Measurements from ENCODE around the gene UBXN11. TPM values are rescaled to one million over a fixed set of nuclear protein-coding genes. Genes with fewer than 3 reads are reported as not detected.
"Not testable (repeated sequence)": the region's sequence is repeated elsewhere in the genome, so short reads cannot be mapped to it uniquely, and the experiment has no call there.

The UBXN11 gene
- total RNA-seq, 1 donor from 2014 or later: 9.4 TPM

- no peak for TF ChIP-seq CTCF (IDR thresholded peaks at IDR 0.05; ENCODE audit: insufficient read depth, low read length, poor library complexity, severe bottlenecking)
- DNase-seq (ENCODE audit: low read depth): no peak
- Histone ChIP-seq H3K36me3 (ENCODE audit: control insufficient read depth, insufficient read depth, low read length) (no peaks in the 10 kb centered on the region), H3K27me3 (ENCODE audit: control insufficient read depth, insufficient read depth, low read length) (no peaks in the 10 kb centered on the region), H3K4me3 (ENCODE audit: low read depth, low read length) (no peak overlapping the region)
Measured at GRCh38 chr1:26330276-26330675, 23.8 kb upstream of the UBXN11 start.

DNA sequence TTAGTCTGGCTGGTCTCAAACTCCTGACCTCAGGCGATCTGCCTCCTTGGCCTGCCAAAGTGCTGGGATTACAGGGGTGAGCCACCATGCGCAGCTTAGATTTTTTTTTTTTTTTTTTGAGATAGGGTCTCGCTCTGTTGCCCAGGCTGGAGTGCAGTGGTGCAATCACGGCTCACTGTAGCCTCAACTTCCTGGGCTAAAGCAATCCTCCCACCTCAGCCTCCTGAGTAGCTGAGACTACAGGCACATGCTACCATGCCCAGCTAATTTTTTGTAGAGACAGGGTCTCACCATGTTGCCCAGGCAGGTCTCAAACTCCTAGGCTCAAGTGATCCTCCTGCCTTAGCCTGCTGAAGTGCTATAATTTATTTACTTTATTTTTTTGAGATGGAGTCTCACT lies 22.9 kb upstream of the UBXN11 start:
- not testable (repeated sequence) for H3K27me3 ChIP-seq (ENCODE audit: control insufficient read depth, insufficient read depth, low read length); H3K4me3 ChIP-seq (ENCODE audit: low read depth, low read length); DNase-seq (ENCODE audit: low read depth); H3K36me3 ChIP-seq (ENCODE audit: control insufficient read depth, insufficient read depth, low read length)

DNA sequence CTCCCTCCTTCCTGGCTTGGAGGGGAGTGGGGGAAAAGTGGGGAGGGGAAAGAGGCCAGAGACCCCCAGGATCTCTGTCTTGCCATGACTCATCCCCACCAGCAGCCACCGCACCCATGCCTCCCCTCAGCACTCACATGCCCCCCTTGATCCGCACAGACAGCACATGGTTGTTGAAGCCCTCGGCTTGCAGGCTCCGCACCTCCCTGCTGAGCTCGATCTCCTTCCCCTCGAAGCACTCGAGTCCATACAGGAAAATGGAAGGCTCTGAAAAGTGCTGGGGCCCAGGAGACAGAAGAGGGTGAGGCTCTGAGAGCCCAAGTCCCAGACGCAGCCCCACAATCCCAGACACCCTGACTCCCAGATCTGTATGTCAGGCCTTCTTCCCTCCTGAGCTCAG lies 22.2 kb upstream of the UBXN11 start:
- DNase-seq (ENCODE audit: low read depth): no peak
- H3K4me3 ChIP-seq (ENCODE audit: low read depth, low read length): no peak overlapping the region
- TF ChIP-seq CTCF (IDR thresholded peaks at IDR 0.05; ENCODE audit: insufficient read depth, low read length, poor library complexity, severe bottlenecking): no peak
- H3K27me3 ChIP-seq (ENCODE audit: control insufficient read depth, insufficient read depth, low read length): no peaks in the 10 kb centered on the region
- no peaks in the 10 kb centered on the region for H3K36me3 ChIP-seq (ENCODE audit: control insufficient read depth, insufficient read depth, low read length)

GRCh38 chr1:26327956-26328362 lies 21.5 kb upstream of the UBXN11 start:
- H3K36me3 ChIP-seq (ENCODE audit: control insufficient read depth, insufficient read depth, low read length): no peaks in the 10 kb centered on the region
- H3K27me3 ChIP-seq (ENCODE audit: control insufficient read depth, insufficient read depth, low read length): no peaks in the 10 kb centered on the region
- H3K4me3 ChIP-seq (ENCODE audit: low read depth, low read length): no peak overlapping the region
- no peak for TF ChIP-seq CTCF (IDR thresholded peaks at IDR 0.05; ENCODE audit: insufficient read depth, low read length, poor library complexity, severe bottlenecking)
- DNase-seq (ENCODE audit: low read depth): no peak

DNA sequence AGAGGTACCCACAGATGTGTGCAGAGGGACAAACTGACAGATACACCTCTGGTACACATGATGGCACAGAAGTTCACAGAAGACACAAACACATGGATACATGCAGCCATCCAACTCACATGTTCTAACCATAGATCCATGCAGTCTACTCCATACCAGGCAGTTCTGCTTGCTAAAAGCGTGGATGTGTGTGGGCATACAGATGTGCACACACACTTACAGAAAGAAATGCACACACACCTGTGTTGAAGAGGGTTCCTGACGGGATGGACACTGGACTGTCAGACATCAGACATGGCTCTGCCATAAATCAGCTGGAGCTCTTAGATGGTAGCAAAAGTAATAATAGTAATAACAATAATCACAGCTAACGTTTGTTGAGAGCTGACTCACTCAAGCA lies 18.1 kb upstream of the UBXN11 start:
- no peaks in the 10 kb centered on the region for H3K27me3 ChIP-seq (ENCODE audit: control insufficient read depth, insufficient read depth, low read length)
- no peak overlapping the region for H3K4me3 ChIP-seq (ENCODE audit: low read depth, low read length)
- DNase-seq (ENCODE audit: low read depth): no peak
- TF ChIP-seq CTCF (IDR thresholded peaks at IDR 0.05; ENCODE audit: insufficient read depth, low read length, poor library complexity, severe bottlenecking): no peak
- H3K36me3 ChIP-seq (ENCODE audit: control insufficient read depth, insufficient read depth, low read length): no peaks in the 10 kb centered on the region

DNA sequence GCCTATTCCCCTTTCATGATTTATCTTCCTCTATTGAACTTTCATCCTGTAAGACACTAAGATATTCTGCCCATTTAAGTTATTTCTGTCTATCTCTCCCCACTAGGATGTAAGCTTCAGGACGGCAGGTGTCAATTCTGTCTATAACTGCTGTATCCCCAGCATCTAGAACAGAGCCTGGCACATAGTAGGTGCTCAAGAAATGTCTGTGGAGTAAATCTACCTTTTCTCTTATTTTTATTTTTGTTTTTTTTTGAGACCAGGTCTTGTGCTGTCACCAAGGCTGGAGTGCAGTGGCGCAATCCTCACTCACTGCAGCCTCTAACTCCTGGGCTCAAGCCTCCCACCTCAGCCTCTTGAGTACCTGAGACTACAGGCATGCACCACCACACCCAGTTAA lies 16.9 kb upstream of the UBXN11 start:
- Histone ChIP-seq H3K36me3 (ENCODE audit: control insufficient read depth, insufficient read depth, low read length) (no peaks in the 10 kb centered on the region), H3K27me3 (ENCODE audit: control insufficient read depth, insufficient read depth, low read length) (no peaks in the 10 kb centered on the region), H3K4me3 (ENCODE audit: low read depth, low read length) (no peak overlapping the region)
- TF ChIP-seq CTCF (IDR thresholded peaks at IDR 0.05; ENCODE audit: insufficient read depth, low read length, poor library complexity, severe bottlenecking): no peak
- DNase-seq (ENCODE audit: low read depth): no peak

Measured in kidney epithelial cell (primary cell).